ENCODE results near the gene ZNF462. TPM values are rescaled to one million over a fixed set of nuclear protein-coding genes. Genes with fewer than 3 reads are reported as not detected.
A peak's percentile ranks its signal among the peaks of the same experiment; 100 is the strongest.

Gene ZNF462
- total and polyA plus RNA-seq, 2 of the 4 experiments (the other 2 are of a cell fraction), result 6.1 to 18.8 TPM

- intact Hi-C loops (cut with micrococcal nuclease), result no loop called here
- 93% methylated on average over 2 of the region's 2 CpGs; no CpG with 5 or more reads in 1 of the 2 experiments for WGBS, 2 experiments (ENCODE audit: extremely low coverage in 2 of 2, insufficient read length in 1 of 2)
- POLR2A ChIA-PET (ENCODE audit: unreplicated experiment), result no interaction called here
These were observed 117.7 kb downstream of the ZNF462 start for GRCh38 chr9:106980551-106981101.

More at GRCh38 chr9:106980551-106981101, 117.7 kb downstream of the ZNF462 start:
- Histone ChIP-seq H2AK9ac (replicated peaks; ENCODE audit: low read depth, low read length, poor library complexity) (no peak overlapping the region), H3K23ac (ENCODE audit: low read depth, low read length) (no peak overlapping the region), H2BK15ac (ENCODE audit: low read depth, low read length) (no peak overlapping the region), H3K79me1 (ENCODE audit: low read depth in 1 of 2, low read length in 2 of 2) (no peaks in the 10 kb centered on the region), H3K9ac (ENCODE audit: low read depth, low read length) (no peak overlapping the region), H3K27ac (ENCODE audit: insufficient read depth, low read length) (no peak overlapping the region), H3K36me3 (ENCODE audit: control insufficient read depth, insufficient read depth, low read length) (peaks cover 34% of the 10 kb centered on the region), H2AFZ (replicated peaks; ENCODE audit: low read length, poor library complexity) (no peak overlapping the region), H4K8ac (ENCODE audit: low read depth in 2 of 2, low read length in 2 of 2) (no peak overlapping the region), H2BK5ac (ENCODE audit: low read depth, low read length, poor library complexity, severe bottlenecking) (no peak overlapping the region), H3K9me3 (ENCODE audit: control insufficient read depth, insufficient read depth, low read length) (no peaks in the 10 kb centered on the region), H2BK120ac (ENCODE audit: low read depth, low read length) (no peak overlapping the region), H3K18ac (ENCODE audit: low read depth, low read length) (no peak overlapping the region), H2AK5ac (ENCODE audit: low read depth, low read length) (no peak overlapping the region), H4K5ac (ENCODE audit: low read depth, low read length) (no peak overlapping the region), H4K91ac (ENCODE audit: insufficient read depth, low read depth, low read length) (no peak overlapping the region), H3K4me1 (ENCODE audit: control insufficient read depth, insufficient read depth, low read length) (no peaks in the 10 kb centered on the region), H3K4ac (ENCODE audit: low read depth, low read length) (no peak overlapping the region), H4K20me1 (ENCODE audit: insufficient read depth, low read length) (no peaks in the 10 kb centered on the region), H3K56ac (ENCODE audit: extremely low read depth, insufficient read depth, low read length) (no peak overlapping the region), H3K4me3 (ENCODE audit: insufficient read depth, low read depth, low read length) (no peak overlapping the region), H2BK20ac (ENCODE audit: low read depth, low read length) (no peak overlapping the region), H3K4me2 (ENCODE audit: low read depth, low read length) (no peak overlapping the region), H3K27me3 (ENCODE audit: control insufficient read depth, insufficient read depth, low read length) (no peaks in the 10 kb centered on the region), H3K14ac (replicated peaks; ENCODE audit: low read depth, low read length) (no peak overlapping the region), H3K9me1 (ENCODE audit: insufficient read depth, low read length) (no peaks in the 10 kb centered on the region)
- ATAC-seq (ENCODE audit: low read depth) (no peak), DNase-seq (peak; percentile 36)
- no peak for TF ChIP-seq MXI1 (IDR thresholded peaks at IDR 0.05; ENCODE audit: borderline replicate concordance, low read depth, low read length)
- TF ChIP-seq RCOR1 (IDR thresholded peaks at IDR 0.05; ENCODE audit: insufficient replicate concordance, low read length), result no peak
- no peak for TF ChIP-seq CHD1 (IDR thresholded peaks at IDR 0.05; ENCODE audit: low read depth, low read length)
- TF ChIP-seq MAFK (IDR thresholded peaks at IDR 0.05; ENCODE audit: low read depth, low read length), result no peak
- TF ChIP-seq BHLHE40 (IDR thresholded peaks at IDR 0.05; ENCODE audit: low read depth, low read length), result no peak
- TF ChIP-seq NFE2L2 (IDR thresholded peaks at IDR 0.05; ENCODE audit: low read depth, low read length), result no peak
- no peak for TF ChIP-seq CTCF (conservative IDR thresholded peaks at IDR 0.05; ENCODE audit: low read depth, low read length)
- TF ChIP-seq, protein P1, sequence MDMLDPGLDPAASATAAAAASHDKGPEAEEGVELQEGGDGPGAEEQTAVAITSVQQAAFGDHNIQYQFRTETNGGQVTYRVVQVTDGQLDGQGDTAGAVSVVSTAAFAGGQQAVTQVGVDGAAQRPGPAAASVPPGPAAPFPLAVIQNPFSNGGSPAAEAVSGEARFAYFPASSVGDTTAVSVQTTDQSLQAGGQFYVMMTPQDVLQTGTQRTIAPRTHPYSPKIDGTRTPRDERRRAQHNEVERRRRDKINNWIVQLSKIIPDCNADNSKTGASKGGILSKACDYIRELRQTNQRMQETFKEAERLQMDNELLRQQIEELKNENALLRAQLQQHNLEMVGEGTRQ (IDR thresholded peaks at IDR 0.05; ENCODE audit: low read depth, low read length), result no peak
- CTCF ChIA-PET, result no interaction called here
- dilution Hi-C loops (cut with HindIII; ENCODE audit: low sequenced_read_pairs, unreplicated experiment) (no loop called here), in situ Hi-C loops (cut with MboI; ENCODE audit: low sequenced_read_pairs) (no loop called here)
- BruUV-seq (replicated peaks), result no TSS peak
